Nephron progenitor cell (in vitro differentiated cells): ENCODE measurements around the gene BBS12.
"Not testable (repeated sequence)": the region's sequence is repeated elsewhere in the genome, so short reads cannot be mapped to it uniquely, and the experiment has no call there.

ENCODE experiments used
- DNase-seq: peaks from one replicate; pipeline ENCODE4 v3.0.0; 2021
- H3K27ac Mint-ChIP-seq: 2 replicates; pipeline ENCODE4 v1.8.0; 2021; ENCODE audit warnings: mild to moderate bottlenecking, moderate library complexity, mixed read lengths
- H3K27me3 Mint-ChIP-seq: 2 replicates; pipeline ENCODE4 v1.8.0; 2021; ENCODE audit warnings: mild to moderate bottlenecking, low read depth, mixed read lengths; ENCODE audit not compliant: poor library complexity
- H3K36me3 Mint-ChIP-seq: 2 replicates; pipeline ENCODE4 v1.8.0; 2021; ENCODE audit warnings: low read depth, mixed read lengths
- H3K4me1 Mint-ChIP-seq: 2 replicates; pipeline ENCODE4 v1.8.0; 2021; ENCODE audit warnings: mixed read lengths
- H3K4me3 Mint-ChIP-seq: 2 replicates; pipeline ENCODE4 v1.8.0; 2021; ENCODE audit warnings: mild to moderate bottlenecking, moderate library complexity, mixed read lengths
- H3K9me3 Mint-ChIP-seq: 2 replicates; pipeline ENCODE4 v1.8.0; 2021; ENCODE audit warnings: mild to moderate bottlenecking, moderate library complexity, mixed read lengths
- TF ChIP-seq, protein P1 (sequence below): fragments of 200-600 bp; sonication (generic); IDR thresholded peaks from 2 replicates; pipeline ENCODE4 v1.5.0; 2021; ENCODE audit warnings: antibody characterized with exemption

BBS12 gene

DNA sequence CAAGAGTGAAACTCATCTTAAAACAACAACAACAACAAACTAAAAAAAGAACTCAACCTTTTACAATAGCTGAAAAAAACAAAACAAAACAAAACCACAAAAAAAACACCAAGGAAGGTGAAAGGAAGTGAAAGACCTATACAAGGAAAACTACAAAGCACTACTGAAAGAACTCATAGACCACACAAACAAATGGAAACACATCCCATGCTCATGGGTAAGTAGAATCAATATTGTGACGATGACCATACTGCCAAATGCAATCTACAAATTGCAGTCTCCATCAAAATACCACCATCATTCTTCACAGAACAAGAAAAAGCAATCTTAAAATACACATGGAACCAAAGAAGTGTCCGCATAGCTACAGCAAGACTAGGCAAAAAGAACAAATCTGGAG is 52.6 kb downstream of the BBS12 start:
- DNase-seq, result no peak
- H3K27me3 Mint-ChIP-seq, result no peaks in the 10 kb centered on the region
- TF ChIP-seq, protein P1, sequence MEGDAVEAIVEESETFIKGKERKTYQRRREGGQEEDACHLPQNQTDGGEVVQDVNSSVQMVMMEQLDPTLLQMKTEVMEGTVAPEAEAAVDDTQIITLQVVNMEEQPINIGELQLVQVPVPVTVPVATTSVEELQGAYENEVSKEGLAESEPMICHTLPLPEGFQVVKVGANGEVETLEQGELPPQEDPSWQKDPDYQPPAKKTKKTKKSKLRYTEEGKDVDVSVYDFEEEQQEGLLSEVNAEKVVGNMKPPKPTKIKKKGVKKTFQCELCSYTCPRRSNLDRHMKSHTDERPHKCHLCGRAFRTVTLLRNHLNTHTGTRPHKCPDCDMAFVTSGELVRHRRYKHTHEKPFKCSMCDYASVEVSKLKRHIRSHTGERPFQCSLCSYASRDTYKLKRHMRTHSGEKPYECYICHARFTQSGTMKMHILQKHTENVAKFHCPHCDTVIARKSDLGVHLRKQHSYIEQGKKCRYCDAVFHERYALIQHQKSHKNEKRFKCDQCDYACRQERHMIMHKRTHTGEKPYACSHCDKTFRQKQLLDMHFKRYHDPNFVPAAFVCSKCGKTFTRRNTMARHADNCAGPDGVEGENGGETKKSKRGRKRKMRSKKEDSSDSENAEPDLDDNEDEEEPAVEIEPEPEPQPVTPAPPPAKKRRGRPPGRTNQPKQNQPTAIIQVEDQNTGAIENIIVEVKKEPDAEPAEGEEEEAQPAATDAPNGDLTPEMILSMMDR, result no peak
- H3K27ac Mint-ChIP-seq, result no peak overlapping the region
- H3K36me3 Mint-ChIP-seq, result no peaks in the 10 kb centered on the region
- peaks cover 12% of the 10 kb centered on the region for H3K4me1 Mint-ChIP-seq
- H3K9me3 Mint-ChIP-seq, result peaks cover 10% of the 10 kb centered on the region
- no peak overlapping the region for H3K4me3 Mint-ChIP-seq

DNA sequence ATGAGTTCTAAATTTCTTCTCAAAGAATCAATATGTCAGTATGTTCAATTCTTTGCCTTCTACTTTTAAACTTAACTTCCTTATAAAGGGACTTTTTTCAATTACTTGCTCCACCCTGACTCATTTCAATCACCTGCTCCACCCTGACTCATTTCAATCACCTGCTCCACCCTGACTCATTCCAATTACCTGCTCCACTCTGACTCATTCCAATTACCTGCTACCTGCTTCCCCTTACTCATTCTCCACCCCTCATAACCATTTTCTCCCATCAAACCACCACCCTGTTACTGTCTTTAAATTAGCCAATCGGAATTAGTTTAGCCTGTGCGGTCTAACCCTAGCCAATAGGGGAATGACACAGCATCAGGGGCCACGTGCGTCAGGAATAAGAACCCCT is 53.8 kb downstream of the BBS12 start:
- not testable (repeated sequence) for H3K27ac Mint-ChIP-seq, H3K27me3 Mint-ChIP-seq, DNase-seq, H3K36me3 Mint-ChIP-seq, H3K9me3 Mint-ChIP-seq, H3K4me3 Mint-ChIP-seq
- H3K4me1 Mint-ChIP-seq, result peaks cover 12% of the 10 kb centered on the region

DNA sequence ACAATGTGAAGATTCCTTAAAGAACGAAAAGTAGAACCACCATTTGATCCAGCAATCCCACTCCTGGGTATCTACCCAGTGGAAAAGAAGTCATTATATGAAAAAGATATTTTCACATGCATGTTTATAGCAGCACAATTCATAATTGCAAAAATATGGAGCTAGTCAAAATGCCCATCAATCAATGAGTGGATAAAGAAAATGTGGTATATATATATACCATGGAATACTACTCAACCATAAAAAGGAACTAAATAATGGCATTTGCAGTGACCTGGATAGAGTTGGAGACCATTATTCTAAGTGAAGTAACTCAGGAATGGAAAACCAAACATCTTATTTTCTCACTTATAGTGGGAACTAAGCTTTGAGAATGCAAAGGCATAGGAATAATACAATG is 54.4 kb downstream of the BBS12 start:
- not testable (repeated sequence) for H3K36me3 Mint-ChIP-seq, DNase-seq, H3K27me3 Mint-ChIP-seq, H3K9me3 Mint-ChIP-seq, H3K27ac Mint-ChIP-seq, H3K4me3 Mint-ChIP-seq
- peaks cover 12% of the 10 kb centered on the region for H3K4me1 Mint-ChIP-seq

DNA sequence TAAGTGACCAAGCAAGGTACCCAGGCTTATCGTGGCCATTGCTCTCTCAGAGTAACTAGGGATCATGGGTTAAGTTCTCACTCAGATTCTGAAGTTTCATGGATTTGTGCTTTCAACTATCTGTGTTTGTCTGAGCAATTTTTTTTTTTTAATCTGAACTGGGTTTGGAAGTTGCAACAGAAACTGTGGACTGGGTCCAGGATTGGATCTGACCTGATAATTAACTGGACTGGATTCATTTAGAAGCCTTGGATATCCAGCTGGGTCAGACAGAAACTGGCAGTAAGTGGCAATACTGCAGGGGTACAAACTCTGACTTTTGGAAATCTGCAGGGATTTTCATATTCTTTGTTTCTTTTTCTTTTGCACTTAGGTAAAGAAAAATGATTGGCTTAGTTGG is 55.4 kb downstream of the BBS12 start:
- H3K4me1 Mint-ChIP-seq, result peaks cover 12% of the 10 kb centered on the region
- TF ChIP-seq, protein P1, result no peak
- no peak for DNase-seq
- no peak overlapping the region for H3K4me3 Mint-ChIP-seq
- peaks cover 6% of the 10 kb centered on the region for H3K9me3 Mint-ChIP-seq
- H3K36me3 Mint-ChIP-seq, result no peaks in the 10 kb centered on the region
- no peaks in the 10 kb centered on the region for H3K27me3 Mint-ChIP-seq
- no peak overlapping the region for H3K27ac Mint-ChIP-seq

DNA sequence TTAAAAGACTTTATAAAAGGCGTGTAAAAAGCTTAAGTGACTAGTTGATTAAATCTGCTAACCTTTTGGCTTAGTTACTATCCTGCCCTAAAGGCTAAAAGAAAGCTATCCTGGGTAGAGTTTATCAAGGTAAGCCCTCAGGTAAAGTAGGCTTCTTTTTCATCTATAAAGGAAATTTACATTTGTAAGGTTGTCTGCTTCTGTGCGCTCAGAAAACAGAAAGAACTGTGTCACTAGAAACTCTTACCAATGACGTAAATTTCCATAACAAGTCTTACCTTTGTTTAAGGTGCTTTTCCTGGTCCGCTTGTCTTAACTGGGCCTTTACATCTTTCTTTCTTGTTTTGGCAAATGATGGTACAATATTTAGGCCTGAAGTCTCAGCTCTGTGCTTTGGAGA is 56.4 kb downstream of the BBS12 start:
- Mint-ChIP-seq H3K4me3 (no peak overlapping the region), H3K9me3 (peaks cover 6% of the 10 kb centered on the region), H3K4me1 (peaks cover 4% of the 10 kb centered on the region), H3K27ac (no peak overlapping the region), H3K36me3 (no peaks in the 10 kb centered on the region), H3K27me3 (no peaks in the 10 kb centered on the region)
- TF ChIP-seq, protein P1, result no peak
- no peak for DNase-seq

DNA sequence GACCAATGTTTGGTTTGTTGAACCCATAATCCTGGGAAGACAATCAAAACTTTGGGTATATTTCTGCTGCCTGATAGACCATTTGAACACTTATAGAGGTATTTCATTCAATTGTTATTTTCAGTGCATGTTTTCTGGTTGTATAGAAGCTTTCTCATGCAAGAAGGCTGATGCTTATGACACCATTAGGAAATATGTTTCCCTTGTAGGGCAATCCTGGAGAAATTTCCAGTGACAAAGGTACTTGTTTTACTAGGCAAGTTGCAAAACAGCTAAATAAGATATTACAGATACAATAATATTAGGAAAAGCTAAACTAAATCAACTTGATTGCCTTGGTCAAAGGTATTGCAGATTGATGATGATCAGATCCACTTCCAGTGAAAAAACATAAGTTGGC is 61.3 kb downstream of the BBS12 start:
- peaks cover 7% of the 10 kb centered on the region for H3K27me3 Mint-ChIP-seq
- no peak overlapping the region for H3K4me3 Mint-ChIP-seq
- H3K4me1 Mint-ChIP-seq, result peaks cover 11% of the 10 kb centered on the region
- TF ChIP-seq, protein P1, result no peak
- H3K27ac Mint-ChIP-seq, result no peak overlapping the region
- H3K36me3 Mint-ChIP-seq, result no peaks in the 10 kb centered on the region
- no peaks in the 10 kb centered on the region for H3K9me3 Mint-ChIP-seq
- no peak for DNase-seq
